DND-41 (cell line): ENCODE results near the gene LAMB1.

Source experiments
- ATAC-seq: fragments of 200-7000 bp; cut with Tn5 transposase; 3 replicates; pipeline ENCODE4 v1.9.1; 2021; ENCODE audit warnings: low read depth; ENCODE audit not compliant: insufficient read depth
- DNase-seq: peaks from one replicate; pipeline ENCODE4 v3.0.0-alpha.2; 2020
- H2AFZ ChIP-seq: 2 replicates; pipeline ENCODE4 v1.6.0; 2012; ENCODE audit warnings: low read depth, low read length
- H3K27ac ChIP-seq: 2 replicates; pipeline ENCODE4 v1.5.1; 2012; ENCODE audit warnings: low read length, inconsistent platforms
- H3K27me3 ChIP-seq: fragments of 200-600 bp; sonication (generic); 2 replicates; pipeline ENCODE4 v1.6.0; 2012; ENCODE audit warnings: low read length, mild to moderate bottlenecking, inconsistent platforms; ENCODE audit not compliant: insufficient read depth, poor library complexity
- H3K36me3 ChIP-seq: 2 replicates; pipeline ENCODE4 v1.5.1; 2012; ENCODE audit warnings: low read length, inconsistent platforms; ENCODE audit not compliant: insufficient read depth
- H3K4me1 ChIP-seq: 2 replicates; pipeline ENCODE4 v1.5.1; 2012; ENCODE audit warnings: mild to moderate bottlenecking, low read length; ENCODE audit not compliant: insufficient read depth
- H3K4me2 ChIP-seq: 2 replicates; pipeline ENCODE4 v1.6.0; 2012; ENCODE audit warnings: mild to moderate bottlenecking, moderate library complexity, low read length, inconsistent platforms; ENCODE audit not compliant: insufficient read depth
- H3K4me3 ChIP-seq, 2 experiments: fragments of 200-600 bp in 1 of 2; shearing (Covaris generic) in 1 of 2; 2 replicates each; pipeline ENCODE4 v1.5.1; 2012 to 2016; ENCODE audit warnings: inconsistent platforms in 2 of 2, low read length in 2 of 2, mild to moderate bottlenecking in 2 of 2, low read depth in 1 of 2, moderate library complexity in 1 of 2
- H3K79me2 ChIP-seq: 2 replicates; pipeline ENCODE4 v1.6.0; 2012; ENCODE audit warnings: low read length, inconsistent platforms; ENCODE audit not compliant: insufficient read depth
- H3K9ac ChIP-seq: 2 replicates; pipeline ENCODE4 v1.6.0; 2012; ENCODE audit warnings: low read depth, mild to moderate bottlenecking, inconsistent platforms, low read length, moderate library complexity
- H3K9me3 ChIP-seq: 2 replicates; pipeline ENCODE4 v1.5.1; 2012; ENCODE audit warnings: low read length, moderate library complexity, mild to moderate bottlenecking, inconsistent platforms; ENCODE audit not compliant: insufficient read depth, severe bottlenecking
- H4K20me1 ChIP-seq: 2 replicates; pipeline ENCODE4 v1.6.0; 2012; ENCODE audit warnings: low read length; ENCODE audit not compliant: insufficient read depth
- CTCF ChIP-seq: IDR thresholded peaks from 2 replicates; pipeline ENCODE4 v1.5.1; 2012; ENCODE audit warnings: borderline replicate concordance, low read length, moderate library complexity, mild to moderate bottlenecking; ENCODE audit not compliant: poor library complexity, severe bottlenecking; ENCODE audit errors: extremely low read depth
- EZH2 ChIP-seq: IDR thresholded peaks from 3 replicates; pipeline ENCODE4 v1.6.1; 2012; ENCODE audit warnings: borderline replicate concordance, low read depth, mild to moderate bottlenecking, moderate library complexity, low read length, inconsistent platforms; ENCODE audit not compliant: severe bottlenecking

The LAMB1 gene

GRCh38 chr7:107978815-107979408 is 24.0 kb downstream of the LAMB1 start:
- H3K4me2 ChIP-seq: no peak overlapping the region
- no peak overlapping the region for H2AFZ ChIP-seq
- H4K20me1 ChIP-seq: no peaks in the 10 kb centered on the region
- ATAC-seq (no peak), DNase-seq (no peak)
- H3K4me1 ChIP-seq: no peaks in the 10 kb centered on the region
- no peaks in the 10 kb centered on the region for H3K79me2 ChIP-seq
- no peak overlapping the region for H3K27ac ChIP-seq
- no peak overlapping the region for H3K9ac ChIP-seq
- TF ChIP-seq EZH2 (no peak), CTCF (no peak)
- no peaks in the 10 kb centered on the region for H3K9me3 ChIP-seq
- no peaks in the 10 kb centered on the region for H3K36me3 ChIP-seq
- H3K4me3 ChIP-seq: no peak overlapping the region
- H3K27me3 ChIP-seq: peaks cover 5% of the 10 kb centered on the region

GRCh38 chr7:107977048-107977447 is 25.9 kb downstream of the LAMB1 start:
- Histone ChIP-seq H3K79me2 (no peaks in the 10 kb centered on the region), H3K4me3 (no peak overlapping the region), H3K4me1 (no peaks in the 10 kb centered on the region), H3K36me3 (no peaks in the 10 kb centered on the region), H3K9me3 (no peaks in the 10 kb centered on the region), H3K9ac (no peak overlapping the region), H3K27me3 (peaks cover 6% of the 10 kb centered on the region), H2AFZ (no peak overlapping the region), H3K27ac (no peak overlapping the region), H4K20me1 (no peaks in the 10 kb centered on the region), H3K4me2 (no peak overlapping the region)
- DNase-seq (no peak), ATAC-seq (no peak)
- TF ChIP-seq EZH2: no peak
- no peak for TF ChIP-seq CTCF

- H3K36me3 ChIP-seq: no peaks in the 10 kb centered on the region
These were observed 26.3 kb downstream of the LAMB1 start for GRCh38 chr7:107976620-107977019.

More at GRCh38 chr7:107976620-107977019, 26.3 kb downstream of the LAMB1 start:
- H3K4me1 ChIP-seq: no peaks in the 10 kb centered on the region
- no peak overlapping the region for H3K4me3 ChIP-seq
- H3K27me3 ChIP-seq: peaks cover 7% of the 10 kb centered on the region
- TF ChIP-seq EZH2 (no peak), CTCF (no peak)
- H3K9me3 ChIP-seq: no peaks in the 10 kb centered on the region
- no peaks in the 10 kb centered on the region for H3K79me2 ChIP-seq
- no peak overlapping the region for H3K9ac ChIP-seq
- H3K27ac ChIP-seq: no peak overlapping the region
- no peak overlapping the region for H3K4me2 ChIP-seq
- H2AFZ ChIP-seq: no peak overlapping the region
- no peak for ATAC-seq
- DNase-seq: no peak
- no peaks in the 10 kb centered on the region for H4K20me1 ChIP-seq
